ENCODE data around the gene INTS14.
"Not testable (repeated sequence)": the region's sequence is repeated elsewhere in the genome, so short reads cannot be mapped to it uniquely, and the experiment has no call there.

The INTS14 gene

GRCh38 chr15:65630760-65631159, 19.8 kb upstream of the INTS14 start:
- no peak for DNase-seq

- DNase-seq = no peak
These were observed 18.6 kb upstream of the INTS14 start for GRCh38 chr15:65629548-65629947.

GRCh38 chr15:65626856-65627255, 15.9 kb upstream of the INTS14 start:
- DNase-seq = no peak

- DNase-seq = no peak
These were observed 12.2 kb upstream of the INTS14 start for GRCh38 chr15:65623103-65623502.

GRCh38 chr15:65621638-65622037, 10.7 kb upstream of the INTS14 start, which contains the start of gene SLC24A1:
Gene SLC24A1 (plus strand): TSS chr15:65621938. CDS start chr15:65624081, 2,143 bp downstream.
- no peak for DNase-seq

- DNase-seq = no peak
These were observed 9.9 kb upstream of the INTS14 start for GRCh38 chr15:65620833-65621232.

- DNase-seq = no peak
These were observed 8.8 kb upstream of the INTS14 start for GRCh38 chr15:65619626-65620290.

GRCh38 chr15:65618560-65619109, 7.7 kb upstream of the INTS14 start:
- DNase-seq = no peak

GRCh38 chr15:65615887-65616286, 5.0 kb upstream of the INTS14 start:
- not testable (repeated sequence) for DNase-seq

GRCh38 chr15:65612949-65613744, 2.2 kb upstream of the INTS14 start:
- DNase-seq = no peak

GRCh38 chr15:65612616-65612946, 1.6 kb upstream of the INTS14 start:
- DNase-seq = no peak

GRCh38 chr15:65611888-65612615, 1.1 kb upstream of the INTS14 start:
- DNase-seq = no peak

- DNase-seq = no peak
These were observed 7.4 kb downstream of the INTS14 start for GRCh38 chr15:65603559-65603958.

GRCh38 chr15:65603134-65603533, 7.8 kb downstream of the INTS14 start:
- no peak for DNase-seq

GRCh38 chr15:65599677-65600076, 11.3 kb downstream of the INTS14 start:
- no peak for DNase-seq

- DNase-seq = no peak
These were observed 12.5 kb downstream of the INTS14 start for GRCh38 chr15:65598468-65598867.

- no peak for DNase-seq
These were observed 15.0 kb downstream of the INTS14 start for GRCh38 chr15:65595960-65596359.

GRCh38 chr15:65587094-65587493, 23.8 kb downstream of the INTS14 start:
- DNase-seq = no peak

GRCh38 chr15:65584241-65584640, 26.7 kb downstream of the INTS14 start:
- DNase-seq = no peak

- no peak for DNase-seq
These were observed 27.2 kb downstream of the INTS14 start for GRCh38 chr15:65583701-65584100.

- DNase-seq = no peak
These were observed 30.6 kb downstream of the INTS14 start for GRCh38 chr15:65580287-65580686.

- no peak for DNase-seq
These were observed 31.2 kb downstream of the INTS14 start for GRCh38 chr15:65579762-65580161.

GRCh38 chr15:65578904-65579728, 31.8 kb downstream of the INTS14 start:
- no peak for DNase-seq

Data from NCI-H1048 (cell line).